PC-9 (cell line): Measurements from ENCODE around the gene MAN1C1. TPM values are rescaled to one million over a fixed set of nuclear protein-coding genes. Genes with fewer than 3 reads are reported as not detected.

Source experiments
- BruUV-seq: library from RNA; stranded (reverse); fragments of 400-500 nt; replicated peaks from 2 replicates; lab custom pipeline; 2021; lab: Mats Ljungman, UMichigan
- CTCF ChIA-PET: fragments of 300-600 bp; sonication (Branson Sonifier 250); formaldehyde crosslinking; loops from one replicate; lab custom pipeline; 2022; ENCODE audit warnings: antibody characterized with exemption; lab: Charles Lee
- POLR2A ChIA-PET: fragments of 300-600 bp; sonication (Branson Sonifier 250); formaldehyde crosslinking; loops from one replicate; lab custom pipeline; 2022; ENCODE audit warnings: antibody characterized with exemption; ENCODE audit not compliant: unreplicated experiment; lab: Charles Lee
- DNase-seq, 2 experiments: peaks; one replicate each; pipeline versions ENCODE4 v3.0.0 to v3.0.0-alpha.2; 2015 to 2022; ENCODE audit warnings: mixed read lengths in 1 of 2
- H2AFZ ChIP-seq: fragments of 200-600 bp; sonication (generic); 2 replicates; pipeline ENCODE4 v1.8.1; 2017; ENCODE audit warnings: antibody characterized with exemption
- H3F3A ChIP-seq: fragments of 200-600 bp; sonication (generic); 2 replicates; pipeline ENCODE4 v1.8.1; 2017; ENCODE audit warnings: antibody characterized with exemption, mild to moderate bottlenecking, low read depth; ENCODE audit not compliant: insufficient read depth
- H3K27ac ChIP-seq: fragments of 200-600 bp; sonication (generic); 2 replicates; pipeline ENCODE4 v1.6.1; 2016; ENCODE audit warnings: mixed run types
- H3K27me3 ChIP-seq: fragments of 200-600 bp; sonication (generic); 2 replicates; pipeline ENCODE4 v1.6.1; 2016; ENCODE audit warnings: low read depth, mixed run types; ENCODE audit not compliant: insufficient read depth
- H3K36me3 ChIP-seq: fragments of 200-600 bp; sonication (generic); 2 replicates; pipeline ENCODE4 v1.6.1; 2016; ENCODE audit warnings: low read depth, mixed run types
- H3K4me1 ChIP-seq: fragments of 200-600 bp; sonication (generic); replicated peaks from 2 replicates; pipeline ENCODE4 v1.6.1; 2016; ENCODE audit warnings: mixed run types; ENCODE audit not compliant: insufficient read depth
- H3K4me2 ChIP-seq: fragments of 200-600 bp; sonication (generic); 2 replicates; pipeline ENCODE4 v1.6.1; 2017; ENCODE audit warnings: mixed run types
- H3K4me3 ChIP-seq: fragments of 200-600 bp; sonication (generic); 2 replicates; pipeline ENCODE4 v1.6.1; 2016; ENCODE audit warnings: mixed run types
- H3K79me2 ChIP-seq: fragments of 200-600 bp; sonication (generic); 2 replicates; pipeline ENCODE4 v1.6.1; 2017; ENCODE audit warnings: low read depth, mixed run types
- H3K9me2 ChIP-seq: fragments of 200-600 bp; sonication (generic); 2 replicates; pipeline ENCODE4 v1.8.1; 2017; ENCODE audit warnings: mild to moderate bottlenecking; ENCODE audit not compliant: insufficient read depth
- H3K9me3 ChIP-seq: fragments of 200-600 bp; sonication (generic); 2 replicates; pipeline ENCODE4 v1.8.1; 2016; ENCODE audit warnings: low read depth; ENCODE audit not compliant: insufficient read depth
- H4K20me1 ChIP-seq: fragments of 200-600 bp; sonication (generic); 2 replicates; pipeline ENCODE4 v1.8.1; 2017; ENCODE audit not compliant: insufficient read depth
- EZH2 ChIP-seq: fragments of 200-600 bp; sonication (generic); IDR thresholded peaks from 2 replicates; pipeline ENCODE4 v1.8.0; 2017; ENCODE audit warnings: antibody characterized with exemption, low read depth
- intact Hi-C: fragments of 100-400 bp; cut with micrococcal nuclease; formaldehyde crosslinking; loops from one replicate; pipeline ENCODE4 v1.10.0; 2022; ENCODE audit not compliant: unreplicated experiment
- total RNA-seq: library from RNA; stranded (reverse); gene quantifications from 2 replicates; pipeline ENCODE4 v1.2.3, GENCODE V29; 2021
- TF ChIP-seq, protein P1 (sequence below): fragments of 200-600 bp; sonication (generic); conservative IDR thresholded peaks from 2 replicates; pipeline ENCODE4 v1.6.1; 2017; ENCODE audit warnings: mixed run types, antibody characterized with exemption, mild to moderate bottlenecking, moderate library complexity

Gene MAN1C1
- total RNA-seq, 1 experiment from 2014 or later: 0.41 TPM

DNA sequence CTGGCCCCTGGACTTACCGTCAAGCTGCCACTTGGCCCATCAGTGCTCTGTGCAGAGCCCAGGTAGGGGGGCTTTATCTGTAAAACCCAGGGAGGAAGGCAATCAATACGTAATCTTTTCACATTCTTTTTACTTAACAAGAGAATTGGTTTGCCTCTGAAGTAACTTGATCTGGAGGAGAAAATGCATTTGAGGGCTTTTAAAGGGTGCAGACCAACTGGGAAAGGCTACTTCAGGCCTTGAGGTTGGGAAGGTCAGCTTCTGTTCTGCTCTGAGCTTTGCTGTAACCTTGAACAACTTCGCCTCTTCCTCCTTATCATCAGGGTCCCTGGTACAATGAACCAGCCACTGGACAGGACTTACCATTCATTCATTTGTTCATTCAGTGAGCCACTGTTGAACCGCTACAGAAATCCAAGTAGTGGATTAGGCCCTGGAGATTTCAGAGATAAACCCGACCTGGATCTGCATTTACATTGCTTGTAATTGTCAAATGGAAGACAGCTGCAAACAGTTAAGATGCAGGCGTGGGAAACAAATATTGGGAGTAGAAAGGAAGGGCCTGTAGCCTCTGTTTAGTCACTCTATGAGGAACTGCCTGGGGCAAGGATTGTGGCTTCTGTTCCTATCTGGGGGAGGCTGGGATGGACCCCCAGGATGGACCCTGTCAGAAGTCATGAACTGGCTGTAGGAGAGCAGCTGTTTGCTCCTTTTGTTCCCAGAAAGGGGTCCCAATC is 90.9 kb downstream of the MAN1C1 start:
- intact Hi-C loops: loop anchor here (1.0 to 10.0 kb wide), 3 partner anchors 12 to 140 kb away; no protein-coding TSS in a partner anchor
- ChIA-PET CTCF (interaction anchor here (0.7 kb wide), 1 partner anchor 13 kb away, joined by 3 read pairs; no protein-coding TSS in a partner anchor), POLR2A (interaction anchor here (0.6 kb wide), 1 partner anchor 313 kb away, joined by 8 read pairs; no protein-coding TSS in a partner anchor)
- no peak for TF ChIP-seq EZH2
- TF ChIP-seq, protein P1, sequence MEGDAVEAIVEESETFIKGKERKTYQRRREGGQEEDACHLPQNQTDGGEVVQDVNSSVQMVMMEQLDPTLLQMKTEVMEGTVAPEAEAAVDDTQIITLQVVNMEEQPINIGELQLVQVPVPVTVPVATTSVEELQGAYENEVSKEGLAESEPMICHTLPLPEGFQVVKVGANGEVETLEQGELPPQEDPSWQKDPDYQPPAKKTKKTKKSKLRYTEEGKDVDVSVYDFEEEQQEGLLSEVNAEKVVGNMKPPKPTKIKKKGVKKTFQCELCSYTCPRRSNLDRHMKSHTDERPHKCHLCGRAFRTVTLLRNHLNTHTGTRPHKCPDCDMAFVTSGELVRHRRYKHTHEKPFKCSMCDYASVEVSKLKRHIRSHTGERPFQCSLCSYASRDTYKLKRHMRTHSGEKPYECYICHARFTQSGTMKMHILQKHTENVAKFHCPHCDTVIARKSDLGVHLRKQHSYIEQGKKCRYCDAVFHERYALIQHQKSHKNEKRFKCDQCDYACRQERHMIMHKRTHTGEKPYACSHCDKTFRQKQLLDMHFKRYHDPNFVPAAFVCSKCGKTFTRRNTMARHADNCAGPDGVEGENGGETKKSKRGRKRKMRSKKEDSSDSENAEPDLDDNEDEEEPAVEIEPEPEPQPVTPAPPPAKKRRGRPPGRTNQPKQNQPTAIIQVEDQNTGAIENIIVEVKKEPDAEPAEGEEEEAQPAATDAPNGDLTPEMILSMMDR: no peak
- BruUV-seq: no TSS peak
- no peaks in the 10 kb centered on the region for H3K9me3 ChIP-seq
- H3K9me2 ChIP-seq: no peaks in the 10 kb centered on the region
- H3K79me2 ChIP-seq: no peaks in the 10 kb centered on the region
- peak overlapping the region; percentile 69 for H3K4me2 ChIP-seq
- peaks cover 32% of the 10 kb centered on the region for H3K4me1 ChIP-seq
- H2AFZ ChIP-seq: no peak overlapping the region; the same call in 1 of the 2 replicates
- H4K20me1 ChIP-seq: no peaks in the 10 kb centered on the region
- peaks cover 12% of the 10 kb centered on the region for H3F3A ChIP-seq
- peak overlapping the region; percentile 88 for H3K27ac ChIP-seq
- peak; percentile 27 to 80 for DNase-seq
- H3K36me3 ChIP-seq: no peaks in the 10 kb centered on the region
- peak overlapping the region; percentile 29; the same call in 1 of the 2 replicates for H3K4me3 ChIP-seq
- no peaks in the 10 kb centered on the region for H3K27me3 ChIP-seq

DNA sequence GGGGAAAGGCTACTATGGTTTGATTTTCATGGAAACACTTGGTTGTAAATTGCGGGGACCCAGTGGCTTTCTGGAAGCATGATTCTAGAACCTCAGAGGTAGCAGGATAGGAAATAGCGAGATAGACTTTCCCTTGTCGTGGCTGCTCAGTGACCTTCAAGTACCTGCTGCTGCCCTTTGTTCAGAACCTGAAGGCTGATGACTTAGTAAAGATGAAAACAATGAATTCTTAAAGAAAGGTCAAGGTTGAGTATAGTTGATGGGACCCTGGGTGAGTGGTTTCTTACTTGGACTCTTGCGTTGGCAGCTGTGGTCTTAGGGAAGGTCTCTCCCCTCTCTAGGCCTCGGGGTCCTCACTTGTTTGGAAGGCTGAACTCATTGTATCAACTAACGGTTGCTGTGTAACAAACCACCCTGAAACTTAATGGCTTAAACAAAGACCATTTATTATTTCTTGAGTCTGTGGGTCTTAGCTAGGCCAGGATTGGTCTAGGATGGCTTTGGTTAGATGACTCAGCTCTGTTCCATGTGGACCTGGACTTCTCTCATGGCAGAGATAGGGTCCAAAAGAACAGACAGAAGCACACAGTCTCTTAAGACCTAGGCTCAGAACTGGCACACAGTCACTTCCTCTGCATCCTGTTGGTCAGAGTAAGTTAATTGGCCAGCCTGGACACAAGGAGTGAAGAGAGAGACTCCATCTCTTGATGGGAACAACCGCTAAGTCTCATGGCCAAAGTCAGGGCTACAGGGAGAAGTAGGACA is 94.2 kb downstream of the MAN1C1 start:
- CTCF ChIA-PET: no interaction called here
- no peak overlapping the region for H3K27ac ChIP-seq

More for the DNA sequence above, 94.2 kb downstream of the MAN1C1 start:
- H3K9me2 ChIP-seq: no peaks in the 10 kb centered on the region
- H3K9me3 ChIP-seq: no peaks in the 10 kb centered on the region
- POLR2A ChIA-PET: no interaction called here
- no peaks in the 10 kb centered on the region for H3K36me3 ChIP-seq
- H3K4me2 ChIP-seq: no peak overlapping the region
- H3K4me1 ChIP-seq: peaks cover 32% of the 10 kb centered on the region
- no peak for DNase-seq
- H3K79me2 ChIP-seq: no peaks in the 10 kb centered on the region
- TF ChIP-seq, protein P1: no peak
- TF ChIP-seq EZH2: no peak
- H3K4me3 ChIP-seq: no peak overlapping the region
- BruUV-seq: no TSS peak
- H3F3A ChIP-seq: peaks cover 12% of the 10 kb centered on the region
- H4K20me1 ChIP-seq: no peaks in the 10 kb centered on the region
- no peak overlapping the region for H2AFZ ChIP-seq
- no peaks in the 10 kb centered on the region for H3K27me3 ChIP-seq
- intact Hi-C loops: no loop called here
